Activated naive CD8-positive, alpha-beta T cell treated with anti-CD3 and anti-CD28 coated beads for 36 hours (primary cell): ENCODE results near the gene CASZ1. TPM values are rescaled to one million over a fixed set of nuclear protein-coding genes. Genes with fewer than 3 reads are reported as not detected.

Experiments
- DNase-seq: peaks from one replicate; pipeline ENCODE4 v3.0.0; 2021
- H3K27ac Mint-ChIP-seq: one replicate; pipeline ENCODE4 v1.8.0; 2022; ENCODE audit warnings: mild to moderate bottlenecking, moderate library complexity, mixed read lengths
- H3K27me3 Mint-ChIP-seq: one replicate; pipeline ENCODE4 v1.8.0; 2022; ENCODE audit warnings: mild to moderate bottlenecking, mixed read lengths
- H3K36me3 Mint-ChIP-seq: one replicate; pipeline ENCODE4 v1.8.0; 2021; ENCODE audit warnings: mild to moderate bottlenecking, mixed read lengths
- H3K4me1 Mint-ChIP-seq: one replicate; pipeline ENCODE4 v1.8.0; 2021; ENCODE audit warnings: mixed read lengths
- H3K4me3 Mint-ChIP-seq: one replicate; pipeline ENCODE4 v1.8.0; 2022; ENCODE audit warnings: mild to moderate bottlenecking, moderate library complexity, mixed read lengths
- H3K9me3 Mint-ChIP-seq: one replicate; pipeline ENCODE4 v1.8.0; 2022; ENCODE audit warnings: mixed read lengths
- total RNA-seq, 2 experiments: library from RNA; stranded (reverse); gene quantifications; one replicate each; pipeline ENCODE4 v1.2.3, GENCODE V29; 2021

Gene CASZ1
- total RNA-seq, 2 experiments from 2014 or later, result 2.2 to 2.3 TPM

- Mint-ChIP-seq H3K4me1 (no peaks in the 10 kb centered on the region), H3K27ac (no peak overlapping the region), H3K27me3 (no peaks in the 10 kb centered on the region), H3K9me3 (no peaks in the 10 kb centered on the region), H3K36me3 (no peaks in the 10 kb centered on the region), H3K4me3 (no peak overlapping the region)
- DNase-seq, result no peak
These were observed 71.2 kb downstream of the CASZ1 start for GRCh38 chr1:10724948-10725847.

- Mint-ChIP-seq H3K9me3 (no peaks in the 10 kb centered on the region), H3K27ac (no peak overlapping the region), H3K36me3 (no peaks in the 10 kb centered on the region), H3K4me3 (no peak overlapping the region), H3K4me1 (no peaks in the 10 kb centered on the region), H3K27me3 (no peaks in the 10 kb centered on the region)
- DNase-seq, result no peak
These were observed 71.9 kb downstream of the CASZ1 start for GRCh38 chr1:10724511-10724910.

GRCh38 chr1:10724052-10724494 lies 72.4 kb downstream of the CASZ1 start:
- Mint-ChIP-seq H3K4me3 (no peak overlapping the region), H3K4me1 (no peaks in the 10 kb centered on the region), H3K9me3 (no peaks in the 10 kb centered on the region), H3K36me3 (no peaks in the 10 kb centered on the region), H3K27ac (no peak overlapping the region), H3K27me3 (no peaks in the 10 kb centered on the region)
- DNase-seq, result no peak

- Mint-ChIP-seq H3K27me3 (no peaks in the 10 kb centered on the region), H3K27ac (no peak overlapping the region), H3K9me3 (no peaks in the 10 kb centered on the region), H3K4me3 (no peak overlapping the region), H3K36me3 (no peaks in the 10 kb centered on the region), H3K4me1 (no peaks in the 10 kb centered on the region)
- no peak for DNase-seq
These were observed 73.1 kb downstream of the CASZ1 start for GRCh38 chr1:10723317-10723716.

- Mint-ChIP-seq H3K36me3 (no peaks in the 10 kb centered on the region), H3K4me3 (no peak overlapping the region), H3K9me3 (no peaks in the 10 kb centered on the region), H3K27ac (no peak overlapping the region), H3K27me3 (no peaks in the 10 kb centered on the region), H3K4me1 (no peaks in the 10 kb centered on the region)
- DNase-seq, result no peak
These were observed 73.6 kb downstream of the CASZ1 start for GRCh38 chr1:10722803-10723202.

- H3K9me3 Mint-ChIP-seq, result no peaks in the 10 kb centered on the region
These were observed 74.8 kb downstream of the CASZ1 start for GRCh38 chr1:10721381-10722321.

GRCh38 chr1:10720635-10721034 lies 75.8 kb downstream of the CASZ1 start:
- Mint-ChIP-seq H3K36me3 (no peaks in the 10 kb centered on the region), H3K4me3 (no peak overlapping the region), H3K9me3 (no peaks in the 10 kb centered on the region), H3K27ac (no peak overlapping the region), H3K4me1 (no peaks in the 10 kb centered on the region), H3K27me3 (no peaks in the 10 kb centered on the region)
- DNase-seq, result no peak

More at GRCh38 chr1:10721381-10722321, 74.8 kb downstream of the CASZ1 start:
- Mint-ChIP-seq H3K27me3 (no peaks in the 10 kb centered on the region), H3K36me3 (no peaks in the 10 kb centered on the region), H3K4me1 (no peaks in the 10 kb centered on the region), H3K27ac (no peak overlapping the region), H3K4me3 (no peak overlapping the region)
- DNase-seq, result no peak

GRCh38 chr1:10718083-10718415 lies 78.4 kb downstream of the CASZ1 start:
- no peaks in the 10 kb centered on the region for H3K36me3 Mint-ChIP-seq
- DNase-seq, result no peak
- no peak overlapping the region for H3K27ac Mint-ChIP-seq
- H3K4me3 Mint-ChIP-seq, result no peak overlapping the region
- no peaks in the 10 kb centered on the region for H3K9me3 Mint-ChIP-seq
- H3K4me1 Mint-ChIP-seq, result no peaks in the 10 kb centered on the region
- H3K27me3 Mint-ChIP-seq, result peaks cover 4% of the 10 kb centered on the region

- no peaks in the 10 kb centered on the region for H3K9me3 Mint-ChIP-seq
- DNase-seq, result no peak
- H3K27me3 Mint-ChIP-seq, result peaks cover 4% of the 10 kb centered on the region
- no peaks in the 10 kb centered on the region for H3K4me1 Mint-ChIP-seq
- no peak overlapping the region for H3K4me3 Mint-ChIP-seq
- no peaks in the 10 kb centered on the region for H3K36me3 Mint-ChIP-seq
- no peak overlapping the region for H3K27ac Mint-ChIP-seq
These were observed 79.0 kb downstream of the CASZ1 start for GRCh38 chr1:10717296-10718082.

- Mint-ChIP-seq H3K4me3 (no peak overlapping the region), H3K27me3 (peaks cover 4% of the 10 kb centered on the region), H3K36me3 (no peaks in the 10 kb centered on the region), H3K4me1 (no peaks in the 10 kb centered on the region), H3K9me3 (no peaks in the 10 kb centered on the region), H3K27ac (no peak overlapping the region)
- DNase-seq, result no peak
These were observed 79.6 kb downstream of the CASZ1 start for GRCh38 chr1:10716840-10717239.

- no peak for DNase-seq
- Mint-ChIP-seq H3K4me3 (no peak overlapping the region), H3K36me3 (no peaks in the 10 kb centered on the region), H3K4me1 (no peaks in the 10 kb centered on the region), H3K27ac (no peak overlapping the region), H3K27me3 (peaks cover 4% of the 10 kb centered on the region), H3K9me3 (no peaks in the 10 kb centered on the region)
These were observed 81.9 kb downstream of the CASZ1 start for GRCh38 chr1:10714337-10715114.

GRCh38 chr1:10713614-10714013 lies 82.8 kb downstream of the CASZ1 start:
- H3K36me3 Mint-ChIP-seq, result no peaks in the 10 kb centered on the region
- H3K27me3 Mint-ChIP-seq, result peaks cover 4% of the 10 kb centered on the region
- no peak overlapping the region for H3K4me3 Mint-ChIP-seq
- H3K9me3 Mint-ChIP-seq, result no peaks in the 10 kb centered on the region
- no peak for DNase-seq
- H3K4me1 Mint-ChIP-seq, result no peaks in the 10 kb centered on the region
- H3K27ac Mint-ChIP-seq, result no peak overlapping the region

- DNase-seq, result no peak
- Mint-ChIP-seq H3K4me3 (no peak overlapping the region), H3K36me3 (no peaks in the 10 kb centered on the region), H3K4me1 (no peaks in the 10 kb centered on the region), H3K27me3 (peaks cover 4% of the 10 kb centered on the region), H3K27ac (no peak overlapping the region), H3K9me3 (no peaks in the 10 kb centered on the region)
These were observed 83.7 kb downstream of the CASZ1 start for GRCh38 chr1:10712568-10713362.
